Left ventricle myocardium superior (tissue), 1 donor: Measurements from ENCODE around the gene CARS2. TPM values are rescaled to one million over a fixed set of nuclear protein-coding genes. Genes with fewer than 3 reads are reported as not detected.
"Not testable (repeated sequence)": the region's sequence is repeated elsewhere in the genome, so short reads cannot be mapped to it uniquely, and the experiment has no call there.

Experiments
- ATAC-seq: fragments of 200-7000 bp; cut with Tn5 transposase; one replicate; pipeline ENCODE4 v1.9.1; 2020; ENCODE audit warnings: mild to moderate bottlenecking, moderate library complexity
- DNase-seq: peaks from one replicate; pipeline ENCODE4 v3.0.0-alpha.2; 2020
- intact Hi-C: fragments of 100-400 bp; cut with micrococcal nuclease; formaldehyde crosslinking; loops from one replicate; pipeline ENCODE4 v1.11.0; 2022
- long read RNA-seq: library from polyadenylated mRNA; unstranded; transcript quantifications from one replicate; pipeline ENCODE4 v2.0.0, GENCODE V29; 2021
- total RNA-seq: library from RNA; stranded (reverse); fragmentation: NEBNext Ultra II Directional; extraction: Animal tissue kit (Norgen Biotek cat#: 25700); gene quantifications from one replicate; pipeline ENCODE4 v1.2.1, GENCODE V29; 2021
- donor health status: DM: no; HTN: yes; CAD: no; lungs with severe emphysema.

The CARS2 gene, protein sequence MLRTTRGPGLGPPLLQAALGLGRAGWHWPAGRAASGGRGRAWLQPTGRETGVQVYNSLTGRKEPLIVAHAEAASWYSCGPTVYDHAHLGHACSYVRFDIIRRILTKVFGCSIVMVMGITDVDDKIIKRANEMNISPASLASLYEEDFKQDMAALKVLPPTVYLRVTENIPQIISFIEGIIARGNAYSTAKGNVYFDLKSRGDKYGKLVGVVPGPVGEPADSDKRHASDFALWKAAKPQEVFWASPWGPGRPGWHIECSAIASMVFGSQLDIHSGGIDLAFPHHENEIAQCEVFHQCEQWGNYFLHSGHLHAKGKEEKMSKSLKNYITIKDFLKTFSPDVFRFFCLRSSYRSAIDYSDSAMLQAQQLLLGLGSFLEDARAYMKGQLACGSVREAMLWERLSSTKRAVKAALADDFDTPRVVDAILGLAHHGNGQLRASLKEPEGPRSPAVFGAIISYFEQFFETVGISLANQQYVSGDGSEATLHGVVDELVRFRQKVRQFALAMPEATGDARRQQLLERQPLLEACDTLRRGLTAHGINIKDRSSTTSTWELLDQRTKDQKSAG
- 54.5 TPM for total RNA-seq
- long read RNA-seq, transcript CARS2-201 (15 exons, 1,879 nt) = major isoform, 113 of 135 reads
- long read RNA-seq, partial matches to known transcripts = 6 of 135 reads
- long read RNA-seq, other reads (novel, unspliced or antisense) = 16 of 135 reads

DNA sequence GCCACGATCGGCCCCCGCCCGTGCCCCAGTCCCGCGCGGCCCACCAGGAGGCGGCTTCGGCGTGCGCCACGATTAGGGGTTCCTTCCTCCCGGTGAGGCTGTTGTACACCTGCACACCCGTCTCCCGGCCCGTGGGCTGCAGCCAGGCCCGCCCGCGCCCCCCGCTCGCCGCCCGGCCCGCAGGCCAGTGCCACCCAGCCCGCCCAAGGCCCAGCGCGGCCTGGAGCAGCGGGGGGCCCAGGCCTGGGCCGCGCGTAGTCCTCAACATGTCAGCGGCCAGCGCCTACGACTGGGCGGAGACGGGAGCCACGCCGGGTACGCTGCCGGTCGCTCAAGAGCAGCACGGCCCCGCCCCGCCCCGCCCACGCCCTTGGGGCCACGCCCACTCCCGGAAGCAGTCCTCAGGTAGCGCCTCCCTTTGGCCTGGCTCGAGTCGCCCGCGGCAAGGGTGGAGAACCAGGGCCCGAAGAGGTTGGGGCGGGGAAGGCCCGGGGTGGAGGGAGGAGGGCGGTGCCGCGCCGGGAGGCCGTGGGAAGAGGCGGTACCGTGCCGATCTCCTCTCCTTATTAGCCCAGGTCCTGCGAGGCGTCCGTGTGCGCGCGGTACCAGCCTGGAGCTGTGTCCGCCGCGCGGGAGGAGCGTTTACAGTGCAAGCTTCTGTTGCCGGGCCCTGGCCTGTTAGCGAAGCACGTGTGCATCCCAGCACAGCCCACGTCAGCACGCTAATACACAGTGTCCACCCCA is at the start of gene CARS2:
TSS of gene CARS2 (minus strand) at position 291 of the 744 bp plus-strand sequence. CDS start at position 268, 23 bp downstream.
- intact Hi-C loops = no loop called here
- ATAC-seq (peak; percentile 99), DNase-seq (peak; percentile 97)

DNA sequence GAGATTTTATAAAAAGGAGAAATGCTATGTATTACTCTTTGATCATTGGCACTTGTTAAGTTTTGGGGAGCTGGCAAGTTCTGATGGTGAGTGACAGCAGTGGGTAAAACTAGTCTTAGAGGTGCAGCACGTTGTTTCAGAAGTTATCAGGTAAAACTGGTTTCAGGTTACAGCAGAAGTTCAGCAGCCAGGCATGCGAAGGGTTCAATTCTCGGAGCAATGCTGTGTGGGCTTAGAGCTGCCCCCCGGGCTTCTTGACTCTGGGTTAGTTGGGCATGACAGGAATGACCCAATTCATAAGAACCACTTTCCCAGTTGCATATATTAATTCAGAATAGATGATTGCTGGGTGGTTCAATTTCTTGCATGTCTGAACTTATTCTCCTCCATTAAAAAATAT is 42.4 kb upstream of the CARS2 start:
- intact Hi-C loops = no loop called here
- DNase-seq (no peak), ATAC-seq (no peak)

DNA sequence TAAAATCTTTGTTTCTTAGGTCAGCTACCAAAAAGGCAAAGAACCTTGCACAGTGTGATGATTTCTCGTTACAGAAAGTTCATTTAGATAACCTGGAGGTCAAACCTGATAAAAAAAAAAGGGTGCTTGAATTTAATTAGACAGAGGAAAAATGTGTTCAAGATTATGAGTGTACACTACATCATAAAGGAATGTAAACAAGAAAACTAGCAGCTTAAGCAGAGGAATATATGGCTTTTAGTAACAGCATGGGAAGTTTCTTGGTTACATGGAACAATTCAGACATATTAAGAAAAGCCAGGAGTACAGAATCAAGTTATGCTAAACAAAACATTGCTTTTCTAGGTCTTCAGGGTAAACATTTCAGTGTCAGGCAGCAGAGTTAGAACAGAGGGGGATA is 40.5 kb upstream of the CARS2 start:
- intact Hi-C loops = no loop called here
- no peak for ATAC-seq
- DNase-seq = no peak

DNA sequence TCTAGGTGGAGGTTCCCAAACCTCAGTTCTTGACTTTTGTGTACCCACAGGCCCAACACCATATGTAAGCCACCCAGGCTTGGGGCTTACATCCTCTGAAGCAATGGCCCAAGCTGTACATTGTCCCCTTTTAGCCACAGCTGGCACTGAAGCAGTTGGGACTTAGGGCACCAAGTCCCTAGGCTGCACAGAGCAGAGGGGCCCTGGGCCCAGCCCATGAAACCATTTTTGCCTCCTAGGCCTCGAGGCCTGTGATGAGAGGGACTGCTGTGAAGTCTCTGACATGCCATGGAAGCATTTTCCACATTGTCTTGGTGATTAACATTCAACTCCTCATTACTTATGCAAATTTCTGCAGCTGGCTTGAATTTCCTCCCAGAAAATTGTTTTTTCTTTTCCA is 37.8 kb upstream of the CARS2 start:
- DNase-seq (no peak), ATAC-seq (no peak)
- intact Hi-C loops = no loop called here

DNA sequence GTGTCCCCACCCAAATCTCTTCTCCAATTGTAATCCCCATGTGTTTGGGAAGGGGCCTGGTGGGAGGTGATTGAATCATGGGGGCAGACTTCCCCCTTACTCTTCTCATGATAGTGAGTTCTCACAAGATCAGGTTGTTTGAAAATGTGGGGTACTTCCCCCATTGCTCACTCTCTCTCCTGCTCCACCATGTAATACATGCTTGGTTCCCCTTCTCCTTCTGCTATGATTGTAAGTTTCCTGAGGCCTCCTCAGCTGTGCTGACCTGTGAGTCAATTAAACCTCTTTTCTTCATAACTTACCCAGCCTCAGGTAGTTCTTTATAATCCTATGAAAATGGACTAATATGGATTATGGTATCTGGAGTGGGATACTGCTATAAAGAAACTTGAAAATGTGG is 31.6 kb upstream of the CARS2 start:
- DNase-seq = no peak
- no peak for ATAC-seq
- intact Hi-C loops = no loop called here

DNA sequence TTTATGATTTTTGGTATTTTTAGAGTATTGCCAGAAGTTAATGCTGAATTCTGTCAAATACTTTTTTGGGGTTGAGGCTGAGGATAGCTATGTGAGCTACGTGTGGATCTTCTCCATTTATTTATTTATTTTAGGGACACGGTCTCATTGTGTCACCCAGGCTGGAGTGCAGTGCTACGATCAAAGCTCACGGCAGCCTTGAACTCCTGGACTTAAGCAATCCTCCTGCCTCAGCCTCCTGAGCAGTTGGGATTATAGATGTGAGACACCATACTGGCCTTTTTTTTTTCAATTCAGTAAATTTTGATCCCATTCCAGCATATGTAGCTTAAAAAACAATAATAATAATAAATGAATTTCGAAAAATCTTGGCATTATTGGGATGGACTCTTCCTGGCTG is 28.6 kb upstream of the CARS2 start:
- DNase-seq = no peak
- intact Hi-C loops = no loop called here
- no peak for ATAC-seq

DNA sequence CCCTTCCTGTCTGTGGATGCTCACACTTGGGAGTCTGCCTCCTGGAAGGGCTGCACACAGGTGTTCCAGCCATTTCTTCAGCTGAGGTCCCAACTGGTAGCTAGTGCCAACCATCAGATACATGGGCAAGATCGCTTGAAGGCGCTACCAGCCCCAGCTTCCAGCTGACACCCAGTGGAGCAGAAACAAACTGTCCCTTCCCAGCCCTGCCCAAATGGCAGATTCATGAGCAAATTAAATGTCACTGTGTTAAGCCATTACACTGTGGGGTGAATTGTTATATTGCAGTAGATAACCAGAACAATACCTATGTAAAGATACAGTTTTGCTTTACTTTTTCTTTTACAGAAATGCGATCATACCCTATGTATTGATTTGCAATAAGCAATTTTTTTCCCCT is 25.2 kb upstream of the CARS2 start:
- intact Hi-C loops = no loop called here
- ATAC-seq (no peak), DNase-seq (no peak)

DNA sequence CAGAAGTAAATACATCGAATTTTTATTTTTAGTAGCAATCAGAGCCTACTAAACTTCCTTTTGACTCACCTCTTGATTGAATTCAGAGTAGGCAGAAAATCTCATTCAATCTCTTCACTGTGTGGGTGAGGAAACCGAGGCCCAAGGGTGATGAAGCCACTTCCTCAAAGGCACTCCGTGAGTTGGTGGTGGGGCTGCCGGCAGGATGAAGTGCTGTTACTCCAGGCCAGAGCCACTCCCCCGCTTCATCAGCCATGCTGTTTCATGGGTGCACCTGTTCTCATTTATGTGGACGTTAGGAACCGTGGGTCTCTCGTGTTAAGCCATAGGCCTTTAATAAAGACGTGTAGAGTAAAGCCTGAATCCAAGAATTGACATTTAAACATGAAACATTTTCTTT is 20.8 kb upstream of the CARS2 start:
- ATAC-seq (no peak), DNase-seq (no peak)
- intact Hi-C loops = no loop called here

DNA sequence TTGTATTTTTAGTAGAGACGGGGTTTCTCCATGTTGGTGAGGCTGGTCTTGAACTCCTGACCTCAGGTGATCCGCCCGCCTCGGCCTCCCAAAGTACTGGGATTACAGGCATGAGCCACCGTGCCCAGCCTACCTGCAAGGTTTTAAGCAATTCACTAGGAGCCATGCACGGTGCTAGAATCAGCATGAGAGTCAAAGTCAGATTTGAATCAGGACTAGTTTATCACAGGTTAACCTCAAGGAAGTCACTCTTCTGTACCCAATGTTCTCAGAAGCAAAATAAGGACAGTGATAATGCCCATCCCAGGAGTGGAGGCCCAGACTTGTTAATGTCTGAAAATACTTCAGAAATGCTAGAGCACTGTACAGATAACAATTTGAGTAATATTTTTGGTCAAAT is 20.2 kb upstream of the CARS2 start:
- DNase-seq, intact Hi-C loops, ATAC-seq: not testable (repeated sequence)

DNA sequence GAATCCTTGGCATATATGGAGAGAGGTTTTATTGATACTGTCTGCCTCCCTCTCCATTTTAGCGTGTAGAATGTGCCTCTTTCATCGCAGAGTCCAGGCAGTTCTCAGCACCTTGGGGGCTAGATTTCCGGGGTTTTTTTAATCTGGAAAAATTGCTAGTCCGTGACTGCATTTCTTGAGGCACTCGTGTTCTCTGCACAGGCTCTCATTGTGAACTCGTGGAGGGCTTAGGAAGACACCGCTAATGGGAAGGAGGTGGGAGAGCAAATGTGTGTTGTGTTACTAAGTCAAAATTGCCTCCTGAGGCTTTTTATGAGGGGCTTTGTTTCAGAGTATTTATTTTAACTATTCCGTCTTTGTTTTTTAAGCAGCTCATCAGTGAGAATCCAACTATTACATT is 17.7 kb upstream of the CARS2 start:
- ATAC-seq (no peak), DNase-seq (no peak)
- intact Hi-C loops = no loop called here

DNA sequence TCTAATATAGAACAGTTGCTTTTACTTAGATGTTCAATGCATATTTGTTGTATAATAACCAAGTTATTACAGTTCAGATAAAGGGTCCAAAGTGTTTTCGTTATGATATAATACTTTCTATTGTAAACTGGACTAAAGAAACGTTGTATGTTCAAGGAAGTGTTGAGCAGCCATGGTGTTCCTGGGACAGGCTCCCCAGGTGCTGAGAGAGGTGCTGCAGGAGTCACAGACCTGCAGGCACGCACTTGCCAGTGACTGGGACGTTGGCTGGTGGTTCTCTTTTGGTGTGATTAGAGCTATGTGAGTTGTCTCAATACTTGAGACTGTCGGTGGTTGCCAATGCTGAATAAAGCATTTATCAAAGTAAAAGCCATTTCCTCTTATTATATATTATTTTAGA is 17.1 kb upstream of the CARS2 start:
- intact Hi-C loops = no loop called here
- no peak for DNase-seq
- ATAC-seq = no peak

DNA sequence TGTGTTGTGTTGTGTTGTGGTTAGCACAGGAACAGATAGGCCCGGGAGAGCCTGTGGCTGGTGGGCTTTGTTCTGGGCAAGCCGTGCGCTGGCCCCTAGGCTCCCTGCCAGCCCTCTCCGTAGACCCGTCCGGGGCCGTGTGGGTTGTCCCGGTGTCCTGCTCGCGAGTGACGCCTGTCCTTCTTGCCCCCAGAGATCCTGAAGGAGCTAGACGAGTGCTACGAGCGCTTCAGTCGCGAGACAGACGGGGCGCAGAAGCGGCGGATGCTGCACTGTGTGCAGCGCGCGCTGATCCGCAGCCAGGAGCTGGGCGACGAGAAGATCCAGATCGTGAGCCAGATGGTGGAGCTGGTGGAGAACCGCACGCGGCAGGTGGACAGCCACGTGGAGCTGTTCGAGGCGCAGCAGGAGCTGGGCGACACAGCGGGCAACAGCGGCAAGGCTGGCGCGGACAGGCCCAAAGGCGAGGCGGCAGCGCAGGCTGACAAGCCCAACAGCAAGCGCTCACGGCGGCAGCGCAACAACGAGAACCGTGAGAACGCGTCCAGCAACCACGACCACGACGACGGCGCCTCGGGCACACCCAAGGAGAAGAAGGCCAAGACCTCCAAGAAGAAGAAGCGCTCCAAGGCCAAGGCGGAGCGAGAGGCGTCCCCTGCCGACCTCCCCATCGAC is 13.3 kb upstream of the CARS2 start:
- peak; percentile 38 for DNase-seq
- ATAC-seq = no peak
- intact Hi-C loops = no loop called here

DNA sequence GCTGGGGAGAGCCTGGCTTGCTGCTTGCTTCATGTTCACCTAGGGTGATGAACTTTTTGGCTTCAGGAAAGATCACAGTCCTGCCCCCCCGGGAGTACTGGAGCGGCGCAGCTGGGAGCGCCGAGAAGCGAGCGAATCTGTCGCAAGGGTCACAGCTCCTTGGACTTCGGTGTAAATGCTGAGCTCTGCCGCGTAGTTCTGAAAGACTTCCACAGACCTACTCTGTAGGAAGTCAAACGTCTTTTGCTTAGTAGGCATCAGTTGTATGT is 10.3 kb upstream of the CARS2 start:
- ATAC-seq (no peak), DNase-seq (peak; percentile 63)
- intact Hi-C loops = no loop called here

DNA sequence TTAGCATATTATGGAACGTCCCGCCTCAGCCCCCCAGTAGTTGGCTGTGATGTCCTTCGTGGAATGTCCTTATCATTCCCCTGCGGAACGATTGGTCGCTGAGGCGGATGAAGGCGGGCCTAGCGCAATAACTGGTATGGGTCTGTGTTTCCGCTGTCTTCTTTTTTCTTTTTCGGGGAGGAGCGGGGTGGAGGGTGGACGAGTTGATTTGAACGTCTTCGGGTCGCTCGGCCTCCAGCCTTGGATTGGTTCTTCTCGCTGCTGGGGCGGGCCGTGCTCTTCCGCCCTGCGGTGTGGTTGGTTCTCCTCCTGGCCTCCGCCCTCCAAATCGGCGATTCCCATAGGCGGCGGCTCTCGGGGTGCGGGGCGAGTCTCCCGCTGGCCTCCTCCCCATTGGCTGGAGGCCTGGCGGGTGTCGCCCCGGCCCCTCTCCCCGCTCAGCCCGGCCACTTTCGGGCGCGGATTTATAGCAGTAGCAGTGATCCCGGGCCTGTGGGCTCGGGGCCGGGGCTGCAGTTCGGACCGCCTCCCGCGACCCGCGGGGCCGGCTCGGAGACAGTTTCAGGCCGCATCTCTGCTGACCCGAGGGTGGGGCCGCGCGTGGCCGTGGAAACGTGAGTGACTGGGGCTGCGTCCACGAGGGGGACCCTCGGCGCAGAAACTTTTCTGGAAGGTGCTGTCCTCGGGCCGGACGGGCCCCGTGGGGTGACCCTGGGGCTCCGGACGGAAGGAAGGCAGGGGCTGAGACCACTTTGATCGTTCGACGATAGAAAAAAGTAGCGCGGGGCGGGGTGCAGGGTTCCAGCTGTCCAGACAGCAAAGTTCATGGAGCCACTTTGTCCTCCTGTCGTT is 9.7 kb upstream of the CARS2 start:
- DNase-seq = peak; percentile 98
- intact Hi-C loops = no loop called here
- ATAC-seq = peak; percentile 73

DNA sequence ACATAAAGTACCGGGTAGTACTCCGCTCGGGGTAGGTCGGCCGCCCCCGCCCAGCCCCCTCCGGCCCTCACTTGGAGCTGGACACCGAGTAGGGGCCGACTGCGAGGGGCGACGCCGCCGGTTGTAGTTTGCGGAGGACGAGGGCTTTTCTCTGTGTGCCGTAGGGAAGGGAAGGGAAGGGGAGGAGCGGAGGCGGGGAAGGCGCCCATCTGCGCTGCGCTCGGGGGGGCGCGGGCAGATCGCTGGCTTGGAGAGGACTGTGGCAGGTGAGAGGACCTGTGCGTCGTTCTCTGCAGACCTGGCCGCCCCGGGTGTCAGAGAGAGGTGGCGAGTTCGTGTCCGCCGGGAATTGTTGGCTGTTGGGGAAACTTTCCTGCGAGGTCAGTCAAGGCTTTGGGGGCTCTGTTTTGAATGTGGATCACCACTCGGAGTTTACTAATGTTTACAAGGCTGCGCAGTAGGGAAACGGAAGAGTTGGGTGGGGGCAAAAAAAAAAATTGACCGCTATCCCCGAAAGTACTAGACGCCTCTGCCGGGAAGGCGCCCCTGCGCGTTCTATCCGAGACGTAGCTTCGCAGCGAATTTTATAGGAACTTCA is 9.0 kb upstream of the CARS2 start:
- intact Hi-C loops = no loop called here

DNA sequence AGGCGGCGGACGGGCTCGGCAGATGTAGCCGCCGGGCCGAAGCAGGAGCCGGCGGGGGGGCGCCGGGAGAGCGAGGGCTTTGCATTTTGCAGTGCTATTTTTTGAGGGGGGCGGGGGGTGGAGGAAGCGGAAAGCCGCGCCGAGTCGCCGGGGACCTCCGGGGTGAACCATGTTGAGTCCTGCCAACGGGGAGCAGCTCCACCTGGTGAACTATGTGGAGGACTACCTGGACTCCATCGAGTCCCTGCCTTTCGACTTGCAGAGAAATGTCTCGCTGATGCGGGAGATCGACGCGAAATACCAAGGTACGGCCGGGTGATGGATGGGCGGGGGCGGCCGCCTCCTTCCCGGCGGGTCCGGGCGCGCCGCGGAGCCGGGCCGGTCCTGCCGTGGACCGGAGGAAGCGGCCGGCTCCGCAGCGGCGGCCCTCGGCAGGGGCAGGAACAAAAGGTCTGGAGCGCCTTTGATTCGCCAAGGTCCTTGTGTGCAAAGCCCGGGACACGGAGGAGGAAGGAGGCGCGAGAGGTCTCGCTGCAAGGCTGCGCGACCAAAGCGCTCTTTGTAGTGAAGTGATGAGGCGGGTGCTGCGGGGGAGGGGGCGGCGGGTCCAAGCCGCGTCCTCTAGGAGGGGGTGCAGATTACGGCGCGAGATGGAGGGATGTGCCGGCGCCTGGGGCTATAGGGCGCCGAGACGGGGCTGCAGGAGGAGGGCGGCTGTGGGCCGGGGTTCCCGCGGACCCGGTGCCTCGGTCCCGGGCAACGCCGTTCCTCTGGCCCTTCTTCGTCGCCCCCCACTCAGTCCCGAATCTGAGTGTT is 8.3 kb upstream of the CARS2 start:
- ATAC-seq = no peak
- intact Hi-C loops = no loop called here
- DNase-seq = peak; percentile 65

More for the DNA sequence above, 9.0 kb upstream of the CARS2 start:
- peak; percentile 80 for DNase-seq
- ATAC-seq = peak; percentile 13

DNA sequence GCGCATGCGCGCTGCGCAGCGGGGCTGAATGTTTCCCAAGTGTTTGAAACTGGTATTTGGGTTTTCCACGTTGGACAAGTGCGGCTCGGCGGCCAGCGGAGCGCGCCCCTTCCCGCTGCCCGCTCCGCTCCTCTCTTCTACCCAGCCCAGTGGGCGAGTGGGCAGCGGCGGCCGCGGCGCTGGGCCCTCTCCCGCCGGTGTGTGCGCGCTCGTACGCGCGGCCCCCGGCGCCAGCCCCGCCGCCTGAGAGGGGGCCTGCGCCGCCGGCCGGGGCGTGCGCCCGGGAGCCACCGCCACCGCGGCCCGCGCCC is 7.7 kb upstream of the CARS2 start, which contains the start of gene ING1:
TSS of gene ING1 (plus strand) at position 59 of the 311 bp plus-strand sequence. CDS start 450 bp downstream, outside the sequence.
- DNase-seq (no peak), ATAC-seq (no peak)
- intact Hi-C loops = no loop called here
